Effector memory CD8-positive, alpha-beta T cell (primary cell): ENCODE data around the gene RPS6KL1.

Experiments used
- ATAC-seq: fragments of 150-1000 bp; cut with Tn5 transposase; replicated peaks from 2 replicates; pipeline ENCODE4 v1.10.0; 2021; ENCODE audit warnings: mild to moderate bottlenecking, moderate library complexity
- DNase-seq, 3 experiments: peaks; one replicate each; pipeline ENCODE4 v3.0.0; 2021
- H3K27ac Mint-ChIP-seq, 2 donors: one replicate each; pipeline ENCODE4 v1.8.0; 2022; ENCODE audit warnings: mild to moderate bottlenecking in 2 of 2, mixed read lengths in 2 of 2, moderate library complexity in 2 of 2
- H3K27me3 Mint-ChIP-seq, 2 donors: one replicate each; pipeline ENCODE4 v1.8.0; 2022; ENCODE audit warnings: mixed read lengths in 2 of 2
- H3K36me3 Mint-ChIP-seq: one replicate; pipeline ENCODE4 v1.8.0; 2022; ENCODE audit warnings: mild to moderate bottlenecking, moderate library complexity, mixed read lengths; ENCODE audit not compliant: insufficient read depth
- H3K4me1 Mint-ChIP-seq, 2 donors: one replicate each; pipeline ENCODE4 v1.8.0; 2022; ENCODE audit warnings: low read depth in 2 of 2, mixed read lengths in 2 of 2
- H3K4me3 Mint-ChIP-seq, 2 donors: one replicate each; pipeline ENCODE4 v1.8.0; 2022; ENCODE audit warnings: mild to moderate bottlenecking in 2 of 2, mixed read lengths in 2 of 2, moderate library complexity in 2 of 2
- H3K9me3 Mint-ChIP-seq, 2 donors: one replicate each; pipeline ENCODE4 v1.8.0; 2022; ENCODE audit warnings: mixed read lengths in 2 of 2

Gene RPS6KL1

DNA sequence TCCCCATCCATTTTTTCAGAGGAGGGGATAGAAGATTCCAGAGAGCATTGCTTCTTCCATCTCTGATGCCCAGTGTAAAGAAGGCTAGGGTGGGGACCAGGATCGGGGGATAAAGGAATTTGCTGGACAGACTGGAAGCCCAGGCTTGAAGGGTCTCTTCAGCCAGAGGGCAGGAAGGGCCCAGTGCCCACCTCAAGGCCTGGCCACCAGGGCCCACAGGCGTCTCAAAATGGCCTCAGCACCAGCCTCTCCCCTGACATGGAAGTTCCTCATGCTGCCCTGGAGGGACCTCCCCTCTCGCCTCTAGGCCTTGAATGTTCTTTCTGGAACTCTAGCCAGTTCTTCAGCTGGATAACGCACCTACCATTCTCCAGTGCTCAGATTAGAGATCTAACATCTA lies 2.8 kb downstream of the RPS6KL1 start:
- peaks cover 4% of the 10 kb centered on the region for H3K36me3 Mint-ChIP-seq
- ATAC-seq (no peak), DNase-seq (no peak)
- H3K9me3 Mint-ChIP-seq = no peaks in the 10 kb centered on the region
- H3K4me3 Mint-ChIP-seq = no peak overlapping the region
- peaks cover 18 to 45% of the 10 kb centered on the region in 2 donors for H3K27me3 Mint-ChIP-seq
- H3K4me1 Mint-ChIP-seq = peaks cover 0 to 5% of the 10 kb centered on the region in 2 donors
- H3K27ac Mint-ChIP-seq = no peak overlapping the region

DNA sequence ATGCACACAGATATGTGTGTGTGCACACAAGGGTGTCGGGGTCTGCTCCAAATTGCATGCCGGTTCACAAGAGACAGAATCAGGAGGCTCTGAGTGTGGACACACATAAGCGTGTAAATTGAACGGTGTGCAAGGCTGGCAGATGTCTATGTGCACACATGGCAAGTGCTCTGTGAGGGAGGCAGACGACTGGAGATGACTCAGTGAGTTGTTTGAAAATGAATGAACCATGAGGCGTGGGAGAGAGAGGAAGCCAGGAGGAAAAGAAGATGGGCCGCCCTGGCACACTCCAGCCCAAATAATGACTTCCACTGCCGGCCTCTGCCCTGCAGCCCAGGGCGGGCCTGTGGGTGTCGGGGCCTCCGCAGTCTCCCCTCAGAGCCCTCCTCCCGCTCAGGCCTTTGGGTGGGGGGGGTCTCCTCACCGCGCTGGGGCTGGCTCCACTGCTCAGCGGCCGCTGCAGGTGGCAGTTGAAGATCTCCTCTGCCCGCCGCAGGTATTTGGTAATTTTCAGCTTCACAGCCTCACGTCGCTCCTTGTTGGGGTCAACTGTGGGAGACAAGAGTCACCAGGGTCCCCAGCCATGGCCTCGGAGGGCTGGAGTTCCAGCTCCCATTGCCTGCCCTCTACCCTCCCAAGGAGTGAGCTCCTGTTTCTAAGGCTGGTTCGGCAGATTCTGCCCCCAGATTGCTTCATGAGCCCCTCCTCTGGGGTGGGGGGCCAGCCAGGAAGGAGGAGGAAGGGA lies 3.5 kb downstream of the RPS6KL1 start:
- DNase-seq (no peak), ATAC-seq (no peak)
- Mint-ChIP-seq H3K4me3 (no peak overlapping the region), H3K27ac (no peak overlapping the region), H3K27me3 (peaks cover 14 to 38% of the 10 kb centered on the region in 2 donors), H3K4me1 (peaks cover 0 to 5% of the 10 kb centered on the region in 2 donors), H3K36me3 (peaks cover 4% of the 10 kb centered on the region), H3K9me3 (no peaks in the 10 kb centered on the region)

DNA sequence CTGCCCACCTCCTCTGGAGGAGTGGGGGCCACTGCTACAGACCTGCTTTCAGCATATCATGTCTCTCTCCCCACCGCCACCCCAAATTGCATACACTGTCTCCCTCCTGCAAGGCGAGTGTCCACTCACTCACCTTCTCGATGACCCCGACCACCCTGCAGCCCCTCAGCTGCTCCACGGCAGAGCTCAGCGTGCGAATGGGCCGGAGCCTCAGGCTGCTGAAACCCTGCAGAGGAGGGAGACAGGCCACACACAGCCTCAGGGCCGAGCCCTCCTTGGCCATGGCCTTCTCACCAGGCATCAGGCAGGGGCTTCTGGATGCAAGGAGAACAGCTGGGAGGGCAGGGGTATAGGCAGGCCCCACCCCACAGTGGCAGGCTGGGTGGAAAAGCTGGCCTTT lies 4.7 kb downstream of the RPS6KL1 start:
- Mint-ChIP-seq H3K27me3 (peaks cover 7 to 27% of the 10 kb centered on the region in 2 donors), H3K4me3 (no peak overlapping the region), H3K27ac (no peak overlapping the region), H3K9me3 (no peaks in the 10 kb centered on the region), H3K36me3 (peaks cover 4% of the 10 kb centered on the region), H3K4me1 (peaks cover 0 to 2% of the 10 kb centered on the region in 2 donors)
- DNase-seq (no peak), ATAC-seq (no peak)

DNA sequence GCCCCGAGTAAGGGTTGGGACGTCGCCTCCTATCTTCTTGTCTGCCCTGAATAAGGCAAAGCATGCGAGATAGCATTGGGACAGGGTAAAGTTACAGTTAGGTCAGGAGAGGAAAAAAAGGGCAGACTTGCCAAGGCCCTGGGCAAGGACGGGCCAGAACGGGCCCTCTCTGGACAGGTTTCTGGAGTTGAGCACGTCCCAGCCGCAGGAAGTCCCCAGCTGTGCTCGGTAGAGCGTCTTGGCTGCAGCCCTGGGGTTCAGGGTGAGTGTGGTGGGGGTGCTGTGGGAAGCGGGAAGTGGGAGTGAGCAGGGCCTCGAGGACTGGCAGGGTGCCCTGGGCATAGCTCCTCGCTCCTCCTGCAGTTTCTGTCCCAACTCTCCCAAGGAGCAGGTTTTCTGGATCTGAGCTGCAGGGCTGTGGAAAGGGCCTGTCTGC lies 5.4 kb downstream of the RPS6KL1 start:
- ATAC-seq = no peak

DNA sequence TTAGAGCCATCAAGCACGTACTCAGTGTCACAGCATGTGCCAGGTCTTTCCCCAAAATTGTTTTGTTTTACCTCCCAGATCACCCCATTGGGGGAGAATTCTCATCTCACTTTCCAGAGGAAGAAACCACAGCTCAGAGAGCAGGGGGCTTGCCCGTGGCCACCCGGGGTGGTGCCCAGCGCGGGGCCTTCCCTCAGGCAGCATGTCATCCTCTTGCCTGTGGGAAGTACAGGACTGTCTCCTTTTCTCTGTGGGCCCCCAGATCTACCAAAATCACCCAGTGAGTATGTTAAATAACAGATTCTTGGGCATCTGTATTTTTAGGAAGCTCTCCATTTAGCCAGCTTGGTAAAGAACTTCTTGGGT lies 5.9 kb downstream of the RPS6KL1 start:
- Mint-ChIP-seq H3K4me3 (no peak overlapping the region), H3K36me3 (no peaks in the 10 kb centered on the region)

More for the DNA sequence above, 5.4 kb downstream of the RPS6KL1 start:
- no peak for DNase-seq
- Mint-ChIP-seq H3K27ac (no peak overlapping the region), H3K36me3 (peaks cover 4% of the 10 kb centered on the region), H3K4me1 (peaks cover 0 to 2% of the 10 kb centered on the region in 2 donors), H3K9me3 (no peaks in the 10 kb centered on the region), H3K4me3 (no peak overlapping the region), H3K27me3 (peaks cover 7 to 27% of the 10 kb centered on the region in 2 donors)

GRCh38 chr14:74915826-74916225 lies 7.2 kb downstream of the RPS6KL1 start:
- H3K9me3 Mint-ChIP-seq = no peaks in the 10 kb centered on the region
- peak overlapping the region in 1 of 2 donors; percentile 66 for H3K27ac Mint-ChIP-seq

More for the DNA sequence above, 5.9 kb downstream of the RPS6KL1 start:
- DNase-seq (no peak), ATAC-seq (no peak)
- Mint-ChIP-seq H3K27ac (no peak overlapping the region), H3K27me3 (peaks cover 2 to 22% of the 10 kb centered on the region in 2 donors), H3K4me1 (no peaks in the 10 kb centered on the region), H3K9me3 (no peaks in the 10 kb centered on the region)

DNA sequence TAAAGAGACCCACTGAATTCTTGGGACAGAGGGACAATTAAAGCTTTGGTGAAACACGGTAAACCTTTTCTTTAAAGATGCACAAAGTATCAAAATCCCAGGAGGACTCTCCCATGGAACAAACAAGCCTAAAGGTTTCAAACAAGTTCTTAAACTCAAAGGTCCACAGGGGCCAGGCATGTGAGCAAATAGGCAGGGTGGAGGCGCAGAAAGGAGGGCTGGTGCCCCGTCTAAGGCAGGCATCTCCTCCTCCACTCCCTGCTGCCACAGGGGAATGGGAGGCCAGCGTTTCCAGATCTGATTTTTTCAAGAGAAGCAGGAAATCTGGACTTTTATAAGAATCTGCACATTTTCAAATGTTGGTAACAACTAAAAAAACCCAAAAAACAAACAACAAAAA lies 7.6 kb downstream of the RPS6KL1 start:
- no peak overlapping the region for H3K4me3 Mint-ChIP-seq
- no peak overlapping the region for H3K27ac Mint-ChIP-seq
- peaks cover 0 to 18% of the 10 kb centered on the region in 2 donors for H3K27me3 Mint-ChIP-seq
- no peaks in the 10 kb centered on the region for H3K36me3 Mint-ChIP-seq
- no peaks in the 10 kb centered on the region for H3K9me3 Mint-ChIP-seq
- ATAC-seq (no peak), DNase-seq (no peak)
- H3K4me1 Mint-ChIP-seq = no peaks in the 10 kb centered on the region

More at GRCh38 chr14:74915826-74916225, 7.2 kb downstream of the RPS6KL1 start:
- H3K36me3 Mint-ChIP-seq = no peaks in the 10 kb centered on the region
- peaks cover 0 to 18% of the 10 kb centered on the region in 2 donors for H3K27me3 Mint-ChIP-seq
- no peaks in the 10 kb centered on the region for H3K4me1 Mint-ChIP-seq
- no peak overlapping the region for H3K4me3 Mint-ChIP-seq
- no peak for ATAC-seq
- no peak for DNase-seq

DNA sequence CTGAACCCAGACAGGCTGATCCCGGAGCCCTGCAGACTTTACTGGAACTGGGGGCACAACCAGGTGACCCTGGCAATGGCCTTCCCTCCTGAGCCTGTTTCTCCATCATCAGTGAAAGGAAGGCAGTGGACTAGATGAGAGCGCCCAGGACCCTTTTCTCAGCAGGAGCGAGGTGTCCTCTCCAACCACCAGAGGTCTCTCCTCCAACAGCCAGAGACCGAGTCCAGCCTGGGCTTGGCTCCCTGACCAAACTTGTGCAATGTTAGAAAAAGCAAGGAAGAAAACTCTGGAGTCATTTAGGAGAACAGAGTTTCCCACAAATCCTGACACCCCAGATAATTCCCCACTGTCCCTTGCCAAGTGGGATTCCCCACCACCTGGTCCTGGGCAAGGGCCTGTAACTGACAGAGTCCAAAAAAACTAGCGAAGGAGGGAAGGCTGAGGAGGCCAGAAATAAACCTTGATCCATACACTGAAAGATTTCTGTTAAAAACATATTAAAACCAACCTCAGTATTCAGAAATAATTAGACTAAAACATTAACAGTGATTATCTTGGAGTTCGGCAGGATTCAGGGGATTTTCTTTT lies 9.0 kb downstream of the RPS6KL1 start:
- no peaks in the 10 kb centered on the region for H3K9me3 Mint-ChIP-seq
- peaks cover 0 to 18% of the 10 kb centered on the region in 2 donors for H3K27me3 Mint-ChIP-seq
- ATAC-seq (no peak), DNase-seq (no peak)
- no peak overlapping the region for H3K4me3 Mint-ChIP-seq
- no peak overlapping the region for H3K27ac Mint-ChIP-seq
- peaks cover 3% of the 10 kb centered on the region for H3K36me3 Mint-ChIP-seq
- no peaks in the 10 kb centered on the region for H3K4me1 Mint-ChIP-seq

- ATAC-seq = no peak
- no peak for DNase-seq
- H3K36me3 Mint-ChIP-seq = peaks cover 3% of the 10 kb centered on the region
- no peaks in the 10 kb centered on the region for H3K4me1 Mint-ChIP-seq
- no peak overlapping the region for H3K4me3 Mint-ChIP-seq
- H3K9me3 Mint-ChIP-seq = no peaks in the 10 kb centered on the region
- peaks cover 0 to 18% of the 10 kb centered on the region in 2 donors for H3K27me3 Mint-ChIP-seq
- no peak overlapping the region for H3K27ac Mint-ChIP-seq
Measured at GRCh38 chr14:74913393-74913910, 9.6 kb downstream of the RPS6KL1 start.

DNA sequence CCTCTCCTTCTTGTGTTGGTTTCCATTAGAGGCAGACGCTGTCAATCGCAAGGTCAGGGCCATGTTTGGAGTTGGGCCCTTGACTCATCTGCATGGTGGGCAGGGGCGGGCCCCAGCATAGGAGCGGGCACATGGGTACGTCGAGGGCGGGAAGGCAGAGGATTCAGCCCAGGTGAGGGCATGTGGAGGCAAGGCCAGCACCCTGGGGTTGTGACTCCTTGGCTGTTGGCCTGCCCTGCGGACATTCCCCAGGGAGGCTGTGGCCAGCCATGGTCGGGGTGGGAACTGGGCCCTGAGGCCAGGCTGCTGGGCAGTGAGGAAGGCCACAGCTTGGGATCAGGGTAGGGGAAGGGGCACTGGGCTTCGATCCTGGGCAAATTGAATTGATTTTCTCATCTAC lies 10.3 kb downstream of the RPS6KL1 start:
- peaks cover 3% of the 10 kb centered on the region for H3K36me3 Mint-ChIP-seq
- no peak overlapping the region for H3K27ac Mint-ChIP-seq
- no peak overlapping the region for H3K4me3 Mint-ChIP-seq

GRCh38 chr14:74912111-74912510 lies 10.9 kb downstream of the RPS6KL1 start:
- H3K4me1 Mint-ChIP-seq = no peaks in the 10 kb centered on the region
- peaks cover 6% of the 10 kb centered on the region for H3K36me3 Mint-ChIP-seq
- H3K4me3 Mint-ChIP-seq = no peak overlapping the region
- no peaks in the 10 kb centered on the region for H3K9me3 Mint-ChIP-seq
- H3K27ac Mint-ChIP-seq = no peak overlapping the region
- H3K27me3 Mint-ChIP-seq = peaks cover 0 to 14% of the 10 kb centered on the region in 2 donors
- no peak for ATAC-seq
- DNase-seq = no peak

More for the DNA sequence above, 10.3 kb downstream of the RPS6KL1 start:
- H3K9me3 Mint-ChIP-seq = no peaks in the 10 kb centered on the region
- ATAC-seq (no peak), DNase-seq (no peak)
- peaks cover 0 to 18% of the 10 kb centered on the region in 2 donors for H3K27me3 Mint-ChIP-seq
- no peaks in the 10 kb centered on the region for H3K4me1 Mint-ChIP-seq

DNA sequence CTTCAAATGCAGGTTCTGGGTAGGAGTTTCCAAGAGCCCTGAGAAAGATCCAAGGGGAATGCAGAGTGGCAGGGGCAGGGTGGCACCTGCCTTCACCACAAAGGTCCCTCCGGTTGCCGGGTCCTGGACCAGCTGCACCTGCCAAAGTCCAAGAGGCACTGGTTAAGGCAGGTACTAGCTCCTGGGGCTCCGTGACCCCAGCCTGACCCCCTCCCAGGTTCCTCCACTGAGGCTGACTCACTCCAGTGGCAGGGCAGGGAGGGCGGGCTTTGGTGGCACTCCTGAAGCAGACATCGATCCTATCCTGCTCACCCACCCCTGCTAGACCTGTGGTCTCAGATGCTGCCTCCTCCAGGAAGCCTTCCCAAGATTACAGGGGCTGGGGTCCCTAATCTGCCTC lies 11.4 kb downstream of the RPS6KL1 start:
- Mint-ChIP-seq H3K27ac (no peak overlapping the region), H3K4me3 (no peak overlapping the region), H3K27me3 (peaks cover 0 to 10% of the 10 kb centered on the region in 2 donors), H3K36me3 (peaks cover 6% of the 10 kb centered on the region), H3K4me1 (no peaks in the 10 kb centered on the region), H3K9me3 (no peaks in the 10 kb centered on the region)
- DNase-seq (no peak), ATAC-seq (no peak)

- DNase-seq (no peak), ATAC-seq (no peak)
- Mint-ChIP-seq H3K9me3 (no peaks in the 10 kb centered on the region), H3K4me1 (no peaks in the 10 kb centered on the region), H3K27ac (no peak overlapping the region), H3K36me3 (peaks cover 6% of the 10 kb centered on the region), H3K4me3 (no peak overlapping the region), H3K27me3 (peaks cover 0 to 5% of the 10 kb centered on the region in 2 donors)
Measured at GRCh38 chr14:74911221-74911620, 11.8 kb downstream of the RPS6KL1 start.

GRCh38 chr14:74910556-74910955 lies 12.5 kb downstream of the RPS6KL1 start:
- no peak for ATAC-seq
- Mint-ChIP-seq H3K27ac (peak overlapping the region; percentile 32 to 75), H3K36me3 (peaks cover 10% of the 10 kb centered on the region)

More at GRCh38 chr14:74910556-74910955, 12.5 kb downstream of the RPS6KL1 start:
- Mint-ChIP-seq H3K9me3 (no peaks in the 10 kb centered on the region), H3K4me1 (no peaks in the 10 kb centered on the region), H3K4me3 (no peak overlapping the region), H3K27me3 (no peaks in the 10 kb centered on the region)
- DNase-seq = no peak
